G401.6 (cell line): Measurements from ENCODE around the gene RUVBL1.

Experiments
- FAIRE-seq: peaks from 2 replicates; lab custom pipeline; 2012; peaks lifted over from hg19 to GRCh38; lab: Jason Lieb, UNC

RUVBL1 gene

DNA sequence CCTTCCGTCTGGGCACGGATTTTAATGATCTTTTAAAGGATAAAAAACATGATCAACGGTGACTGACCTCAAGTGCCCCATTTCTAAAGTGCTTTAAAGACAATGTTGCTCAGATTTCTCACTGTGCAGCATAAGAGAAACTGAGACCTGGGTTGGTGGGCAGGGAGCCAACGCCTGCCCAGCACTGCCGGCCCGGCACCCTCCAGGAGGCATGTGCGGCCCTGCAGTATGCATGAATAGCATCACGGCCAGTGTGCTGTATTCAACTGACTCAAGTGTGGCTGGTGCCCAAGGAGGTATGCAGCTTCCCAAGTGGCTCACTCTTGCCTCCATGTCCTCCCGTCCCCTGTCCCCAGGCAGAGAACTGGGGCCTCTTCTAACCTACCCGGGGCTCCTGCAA, 41.1 kb downstream of the RUVBL1 start:
- no peak for FAIRE-seq

- FAIRE-seq, result no peak
These were observed 41.8 kb downstream of the RUVBL1 start for GRCh38 chr3:128081846-128082245.

GRCh38 chr3:128081226-128081625, 42.4 kb downstream of the RUVBL1 start:
- FAIRE-seq, result no peak

DNA sequence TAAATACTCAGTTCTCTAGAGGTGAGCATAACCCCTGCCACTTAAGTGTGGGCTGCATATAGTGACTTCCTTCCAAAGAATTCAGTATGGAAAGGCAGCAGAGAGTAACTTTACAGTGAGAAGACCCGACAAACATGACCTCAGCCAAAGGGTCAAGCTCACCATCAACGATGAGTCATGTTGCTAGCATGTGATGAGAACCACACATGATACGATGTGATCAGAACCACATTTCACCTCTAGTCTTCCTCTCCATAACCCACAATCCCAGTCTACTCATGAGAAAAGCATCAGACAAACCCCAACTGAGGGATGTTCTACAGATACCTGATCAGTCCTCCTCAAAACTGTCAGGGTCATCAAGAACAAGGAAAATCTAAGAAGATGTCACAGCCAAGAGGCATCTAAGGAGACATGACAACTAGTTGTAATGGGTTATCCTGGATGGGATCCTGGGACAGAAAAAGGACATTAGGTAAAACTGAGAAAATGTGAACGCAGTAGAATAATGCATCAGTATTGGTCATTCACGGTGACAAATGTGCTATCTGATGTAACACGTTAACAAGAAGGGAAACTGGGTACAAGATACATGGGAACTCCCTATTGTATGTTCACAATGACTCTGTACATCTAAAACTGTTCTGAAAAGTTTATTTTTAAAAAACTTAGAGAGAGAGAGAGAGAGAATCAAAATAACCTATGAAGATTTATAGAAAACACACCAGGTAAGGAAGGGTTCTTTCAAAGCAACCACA, 43.1 kb downstream of the RUVBL1 start:
- FAIRE-seq, result no peak

GRCh38 chr3:128079823-128080222, 43.8 kb downstream of the RUVBL1 start:
- no peak for FAIRE-seq

DNA sequence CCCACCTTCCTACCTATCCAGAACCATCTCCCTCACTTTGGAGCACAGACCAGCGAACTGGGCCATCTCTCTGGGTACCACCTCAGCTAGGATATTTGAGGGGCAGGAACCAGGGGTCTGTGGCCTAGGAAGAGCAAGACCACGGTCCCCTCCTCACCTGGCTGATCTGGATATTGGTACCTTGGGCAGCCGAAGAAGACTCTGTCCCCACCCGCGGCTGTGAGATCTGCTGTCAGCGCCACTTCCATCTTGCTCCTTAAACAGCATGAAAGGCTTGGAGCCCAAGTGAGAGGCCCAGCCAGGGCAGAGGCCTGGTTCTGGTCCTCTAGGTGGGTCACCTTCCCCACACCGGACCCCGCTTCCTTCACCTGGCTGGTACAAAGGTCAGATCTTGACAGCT, 44.7 kb downstream of the RUVBL1 start:
- FAIRE-seq, result no peak

GRCh38 chr3:128078322-128078721, 45.3 kb downstream of the RUVBL1 start:
- FAIRE-seq, result no peak

- FAIRE-seq, result no peak
These were observed 45.9 kb downstream of the RUVBL1 start for GRCh38 chr3:128077665-128078064.

- FAIRE-seq, result no peak
These were observed 46.4 kb downstream of the RUVBL1 start for GRCh38 chr3:128077202-128077624.

DNA sequence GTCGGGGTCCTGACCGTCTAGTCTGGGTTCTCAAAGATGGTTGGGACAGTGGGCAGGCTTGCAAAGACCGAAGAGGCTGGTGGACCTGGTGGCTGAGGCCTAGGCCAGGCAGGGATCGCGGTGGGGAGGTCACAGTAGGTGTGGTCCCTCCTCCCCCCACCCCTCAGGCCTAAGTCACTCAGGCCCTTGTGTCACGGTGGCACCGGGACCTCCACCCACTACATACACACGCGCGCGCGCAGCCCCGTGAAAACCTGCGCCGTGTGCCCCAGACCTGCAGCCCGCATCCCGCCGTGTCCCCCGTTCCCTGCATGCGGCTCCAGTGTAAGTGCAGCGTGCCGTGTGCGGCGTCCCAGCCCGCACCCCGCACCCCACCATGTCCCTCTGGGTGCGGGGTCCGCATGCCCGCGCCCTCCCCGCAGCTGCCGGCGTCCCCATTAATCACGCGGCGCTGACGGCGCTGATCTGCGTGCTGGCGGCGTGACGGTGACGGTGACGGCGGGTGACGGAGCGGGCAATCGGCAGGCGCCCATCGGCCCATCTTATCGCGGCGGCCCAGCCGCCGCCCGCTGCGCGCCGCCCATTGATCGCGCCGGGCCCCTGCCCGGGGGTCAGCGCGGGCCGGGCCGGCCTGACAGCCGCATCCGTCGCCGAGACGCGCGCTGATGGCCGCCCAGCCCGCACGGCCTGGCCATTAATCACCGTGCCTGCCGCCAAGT, 47.0 kb downstream of the RUVBL1 start:
- FAIRE-seq, result no peak

DNA sequence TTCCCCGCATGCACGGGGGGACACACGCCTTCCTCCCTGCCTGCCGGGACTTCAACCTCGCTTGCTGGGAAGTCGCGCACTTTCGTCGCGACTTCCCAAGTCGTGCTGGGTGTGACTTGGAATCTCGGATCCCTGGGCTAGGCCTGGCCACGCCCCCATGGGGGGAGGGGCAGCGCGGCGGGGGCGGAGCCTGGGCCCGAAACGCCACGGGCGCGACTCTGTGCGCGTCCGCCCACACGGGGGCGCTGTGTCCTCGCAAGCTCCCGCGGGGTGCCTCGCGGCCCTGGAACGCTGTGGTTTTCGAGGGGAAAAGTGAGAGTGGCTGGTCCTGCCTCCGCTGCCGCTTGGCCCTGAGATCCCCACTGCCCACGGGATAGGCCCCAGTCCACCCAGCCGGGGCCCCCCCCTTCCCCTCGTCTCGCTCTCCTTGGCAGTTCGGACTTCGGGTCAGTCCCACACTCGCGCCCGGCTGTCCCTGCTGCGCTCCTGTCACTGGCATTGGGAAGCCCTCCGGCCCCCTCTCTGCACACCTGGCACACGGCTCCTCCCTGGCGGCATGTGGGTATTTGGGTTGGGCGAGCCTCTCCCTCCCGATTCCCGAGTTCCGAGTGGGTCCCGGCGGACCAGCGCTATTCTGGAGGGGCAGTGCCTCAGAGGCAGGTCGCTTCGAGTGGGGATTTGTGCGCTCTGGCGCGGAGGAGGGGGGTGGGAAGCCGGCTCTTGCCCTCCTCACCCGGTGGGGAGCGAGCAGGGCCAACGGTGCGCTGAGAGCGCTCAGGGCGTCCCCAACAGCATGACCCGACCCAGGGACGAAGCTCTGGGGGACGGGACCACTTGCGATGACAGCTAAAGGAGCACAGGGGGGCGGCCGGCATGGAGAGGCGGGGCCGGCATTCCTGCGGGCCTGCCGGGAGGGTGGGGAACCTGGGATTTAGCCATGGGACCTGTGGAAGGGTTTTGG, 47.8 kb downstream of the RUVBL1 start:
- FAIRE-seq, result no peak

DNA sequence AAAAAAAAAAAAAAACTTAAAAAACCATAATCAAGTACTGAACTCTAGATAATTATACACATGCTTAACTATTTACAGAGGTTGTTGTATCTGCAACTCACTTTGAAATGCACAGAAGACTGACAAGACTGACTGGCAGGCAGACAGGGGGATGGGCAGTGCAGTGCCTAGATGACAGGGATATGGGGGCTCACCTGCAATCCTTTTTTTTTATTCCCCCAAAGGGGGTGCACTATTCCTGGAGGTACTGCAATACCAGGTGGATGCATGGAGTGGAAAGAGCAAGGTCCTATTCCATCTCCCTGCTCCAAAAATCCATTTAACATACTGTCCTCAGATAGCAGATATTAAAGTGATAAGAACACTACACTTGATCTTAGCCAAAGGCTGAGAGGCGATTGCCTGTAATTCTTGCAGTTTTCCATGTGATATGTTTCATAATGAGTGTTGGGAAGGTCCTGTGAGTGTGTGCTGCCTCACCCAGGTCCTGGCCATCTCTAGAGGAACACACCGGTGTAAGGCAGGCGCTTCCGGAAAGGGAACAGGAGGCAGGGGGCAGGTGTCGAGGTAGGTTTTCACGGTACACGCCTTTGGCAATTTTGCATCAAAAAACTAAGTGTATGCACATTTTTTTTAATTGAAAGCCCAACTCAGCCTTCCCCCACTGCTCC, 48.6 kb downstream of the RUVBL1 start:
- FAIRE-seq, result no peak

- no peak for FAIRE-seq
These were observed 49.8 kb downstream of the RUVBL1 start for GRCh38 chr3:128073807-128074206.

DNA sequence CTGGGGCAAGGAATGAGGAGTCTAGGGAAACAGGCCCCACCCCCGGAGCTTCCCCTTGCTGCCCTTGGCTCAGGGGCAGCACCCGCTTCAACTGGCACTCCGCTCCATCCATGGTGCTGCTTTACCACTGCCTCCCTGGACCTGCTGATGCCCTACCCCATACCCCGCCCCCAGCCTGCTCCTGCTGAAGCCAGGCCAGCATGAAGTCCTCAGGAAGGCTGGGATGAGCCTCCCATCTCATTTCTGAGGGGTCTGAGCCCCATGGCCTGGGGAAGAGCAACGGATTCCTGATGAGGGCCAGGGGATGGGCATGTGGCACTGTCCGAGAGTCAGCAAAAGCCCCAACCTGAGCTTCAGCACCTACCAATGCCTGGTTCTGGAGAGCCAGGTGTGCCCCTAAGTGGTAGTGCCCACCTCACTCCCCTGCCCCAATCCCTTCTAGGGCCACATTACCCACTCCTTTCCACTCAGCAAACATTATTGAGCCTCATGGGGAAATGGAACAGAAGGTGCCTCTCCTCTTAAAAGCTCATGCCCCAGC, 50.4 kb downstream of the RUVBL1 start:
- FAIRE-seq, result no peak

GRCh38 chr3:128072454-128073184, 51.0 kb downstream of the RUVBL1 start:
- no peak for FAIRE-seq

DNA sequence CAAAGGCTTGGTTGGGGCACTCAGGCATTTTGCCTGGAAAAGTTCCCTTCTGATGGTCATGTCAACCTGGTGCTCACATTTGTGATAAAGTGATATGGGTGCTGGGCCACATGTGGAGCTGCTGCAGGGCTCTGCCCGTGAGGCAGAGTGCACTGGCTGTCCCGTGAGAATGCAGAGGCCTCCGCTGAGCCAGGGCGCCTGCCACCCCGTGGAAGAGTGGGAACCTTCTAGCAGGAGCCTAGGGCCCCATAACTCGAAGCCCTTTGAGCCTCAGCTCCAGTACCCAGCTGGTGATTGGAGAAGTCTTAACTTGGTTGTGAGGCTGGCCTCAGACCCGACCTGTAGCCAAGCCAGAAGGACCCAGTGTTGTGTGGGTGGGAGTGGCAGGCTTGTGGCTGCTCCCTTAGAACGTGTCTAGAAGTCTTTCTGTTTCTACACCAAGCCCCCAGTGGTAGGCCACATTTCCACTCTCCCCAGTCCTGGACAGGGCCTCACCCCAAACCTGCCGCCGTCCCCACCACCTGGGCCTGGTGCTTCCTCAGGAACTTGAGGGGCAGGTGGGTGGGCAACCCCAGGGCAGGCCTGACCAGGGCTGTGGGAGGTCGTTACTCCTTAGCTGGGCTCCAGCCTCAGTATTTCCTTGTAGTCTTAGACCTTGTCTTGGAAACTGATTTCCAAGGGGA, 51.7 kb downstream of the RUVBL1 start:
- FAIRE-seq, result no peak

- FAIRE-seq, result no peak
These were observed 52.6 kb downstream of the RUVBL1 start for GRCh38 chr3:128070898-128071591.

DNA sequence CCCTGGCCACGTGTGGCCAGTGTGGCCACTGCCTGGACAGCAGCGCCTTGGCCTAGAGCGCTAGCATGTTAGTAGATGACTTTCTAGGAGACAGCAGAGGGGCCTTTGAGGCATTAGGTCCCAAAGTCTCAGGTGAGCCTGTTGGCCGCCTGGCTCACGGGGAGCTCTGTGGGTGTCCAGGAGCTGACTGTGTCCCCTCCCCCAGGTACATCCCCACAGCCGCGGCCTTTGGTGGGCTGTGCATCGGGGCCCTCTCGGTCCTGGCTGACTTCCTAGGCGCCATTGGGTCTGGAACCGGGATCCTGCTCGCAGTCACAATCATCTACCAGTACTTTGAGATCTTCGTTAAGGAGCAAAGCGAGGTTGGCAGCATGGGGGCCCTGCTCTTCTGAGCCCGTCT, 54.3 kb downstream of the RUVBL1 start:
- no peak for FAIRE-seq

GRCh38 chr3:128068156-128068620, 55.4 kb downstream of the RUVBL1 start:
- FAIRE-seq, result no peak

DNA sequence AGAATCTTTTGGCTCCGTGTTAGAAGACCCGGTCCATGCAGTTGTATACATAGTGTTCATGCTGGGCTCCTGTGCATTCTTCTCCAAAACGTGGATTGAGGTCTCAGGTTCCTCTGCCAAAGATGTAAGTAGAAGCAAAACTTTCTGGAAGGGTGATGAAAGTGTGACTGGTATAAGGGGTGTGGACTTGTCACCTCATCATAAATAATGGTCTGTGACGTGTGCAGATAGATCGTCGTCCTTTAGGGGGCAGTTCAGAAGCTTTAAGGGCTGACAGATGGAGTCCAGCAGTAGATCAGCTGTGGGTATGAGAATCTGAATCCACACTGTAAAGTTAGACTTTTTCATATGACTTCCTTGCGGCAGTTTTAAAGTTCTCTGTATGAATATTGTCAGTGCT, 56.1 kb downstream of the RUVBL1 start:
- FAIRE-seq, result no peak
